Neural crest cell (in vitro differentiated cells): ENCODE measurements around the gene IGFBP2. TPM values are rescaled to one million over a fixed set of nuclear protein-coding genes. Genes with fewer than 3 reads are reported as not detected.

Experiments used
- DNase-seq: peaks from one replicate; pipeline ENCODE4 v3.0.0; 2021; ENCODE audit warnings: low read depth, mixed read lengths, low spot score
- H3K27ac Mint-ChIP-seq: one replicate; pipeline ENCODE4 v1.8.0; 2021; ENCODE audit warnings: mild to moderate bottlenecking, mixed read lengths; ENCODE audit not compliant: unreplicated experiment
- H3K27me3 Mint-ChIP-seq: 2 replicates; pipeline ENCODE4 v1.8.0; 2021; ENCODE audit warnings: low read depth, mild to moderate bottlenecking, mixed read lengths
- H3K36me3 Mint-ChIP-seq: 2 replicates; pipeline ENCODE4 v1.8.0; 2021; ENCODE audit warnings: low read depth, mild to moderate bottlenecking, mixed read lengths
- H3K4me1 Mint-ChIP-seq: 2 replicates; pipeline ENCODE4 v1.8.0; 2021; ENCODE audit warnings: mixed read lengths
- H3K4me3 Mint-ChIP-seq: one replicate; pipeline ENCODE4 v1.8.0; 2021; ENCODE audit warnings: mild to moderate bottlenecking, mixed read lengths
- H3K9me3 Mint-ChIP-seq: 2 replicates; pipeline ENCODE4 v1.8.0; 2021; ENCODE audit warnings: mixed read lengths
- total RNA-seq: library from RNA; stranded (reverse); gene quantifications from 2 replicates; pipeline ENCODE4 v1.2.1, GENCODE V29; 2021
- TF ChIP-seq, protein P1 (sequence below): fragments of 200-600 bp; sonication (generic); conservative IDR thresholded peaks from 2 replicates; pipeline ENCODE4 v1.5.0; 2021; ENCODE audit warnings: antibody characterized with exemption, mild to moderate bottlenecking

Gene IGFBP2
- total RNA-seq, 1 donor from 2014 or later, result 366 TPM

DNA sequence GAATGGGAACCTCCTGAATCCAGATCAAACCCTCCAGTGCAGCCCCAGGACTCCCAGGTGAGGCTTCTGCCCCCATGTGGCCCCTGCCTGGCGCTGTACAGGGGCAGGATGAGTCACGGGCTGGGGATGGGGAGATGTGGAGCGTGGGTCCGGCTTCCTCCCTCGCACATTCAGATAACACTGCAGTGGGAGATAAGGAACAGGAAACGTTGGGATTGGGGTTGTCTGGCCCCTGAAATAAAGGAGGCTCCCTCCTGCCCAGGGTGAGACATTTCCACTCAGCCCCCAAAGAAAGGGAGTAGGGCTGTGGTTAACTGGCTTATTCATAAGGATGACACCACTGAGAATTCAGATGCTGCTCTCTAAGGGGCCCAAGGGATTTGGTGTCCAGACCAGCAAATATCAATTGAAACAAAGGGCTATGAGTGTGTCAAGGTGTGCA lies 31.4 kb downstream of the IGFBP2 start:
- H3K27me3 Mint-ChIP-seq, result peaks cover 4% of the 10 kb centered on the region
- no peaks in the 10 kb centered on the region for H3K9me3 Mint-ChIP-seq
- DNase-seq, result no peak
- TF ChIP-seq, protein P1, sequence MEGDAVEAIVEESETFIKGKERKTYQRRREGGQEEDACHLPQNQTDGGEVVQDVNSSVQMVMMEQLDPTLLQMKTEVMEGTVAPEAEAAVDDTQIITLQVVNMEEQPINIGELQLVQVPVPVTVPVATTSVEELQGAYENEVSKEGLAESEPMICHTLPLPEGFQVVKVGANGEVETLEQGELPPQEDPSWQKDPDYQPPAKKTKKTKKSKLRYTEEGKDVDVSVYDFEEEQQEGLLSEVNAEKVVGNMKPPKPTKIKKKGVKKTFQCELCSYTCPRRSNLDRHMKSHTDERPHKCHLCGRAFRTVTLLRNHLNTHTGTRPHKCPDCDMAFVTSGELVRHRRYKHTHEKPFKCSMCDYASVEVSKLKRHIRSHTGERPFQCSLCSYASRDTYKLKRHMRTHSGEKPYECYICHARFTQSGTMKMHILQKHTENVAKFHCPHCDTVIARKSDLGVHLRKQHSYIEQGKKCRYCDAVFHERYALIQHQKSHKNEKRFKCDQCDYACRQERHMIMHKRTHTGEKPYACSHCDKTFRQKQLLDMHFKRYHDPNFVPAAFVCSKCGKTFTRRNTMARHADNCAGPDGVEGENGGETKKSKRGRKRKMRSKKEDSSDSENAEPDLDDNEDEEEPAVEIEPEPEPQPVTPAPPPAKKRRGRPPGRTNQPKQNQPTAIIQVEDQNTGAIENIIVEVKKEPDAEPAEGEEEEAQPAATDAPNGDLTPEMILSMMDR, result no peak
- H3K4me1 Mint-ChIP-seq, result peaks cover 16% of the 10 kb centered on the region
- peaks cover 13% of the 10 kb centered on the region for H3K36me3 Mint-ChIP-seq
- H3K4me3 Mint-ChIP-seq, result no peak overlapping the region
- peak overlapping the region; percentile 19 for H3K27ac Mint-ChIP-seq

GRCh38 chr2:216665242-216665641 lies 32.0 kb downstream of the IGFBP2 start:
- TF ChIP-seq, protein P1, result no peak
- no peak for DNase-seq
- Mint-ChIP-seq H3K9me3 (no peaks in the 10 kb centered on the region), H3K36me3 (peaks cover 11% of the 10 kb centered on the region), H3K4me1 (peaks cover 13% of the 10 kb centered on the region), H3K27ac (no peak overlapping the region), H3K4me3 (no peak overlapping the region), H3K27me3 (peaks cover 6% of the 10 kb centered on the region)

DNA sequence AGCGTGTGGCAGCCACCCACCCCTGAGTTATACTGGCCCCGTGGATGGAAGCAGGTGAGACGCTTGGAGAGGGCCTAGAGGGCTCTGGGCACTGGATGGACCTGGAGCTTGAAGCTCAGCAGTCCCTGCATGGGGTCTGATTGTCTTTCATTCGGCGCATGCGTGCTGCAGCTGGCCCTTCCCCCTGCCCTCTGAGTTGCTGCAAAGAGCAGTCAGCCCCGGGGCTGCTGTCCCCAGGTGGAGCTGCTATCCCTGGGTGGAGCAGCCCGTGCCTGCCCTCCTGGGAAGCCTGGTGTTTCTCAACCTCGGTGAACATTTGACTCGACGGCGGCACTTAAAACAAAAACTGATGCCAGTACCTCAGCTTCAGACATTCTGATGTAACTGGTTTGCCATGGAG lies 32.5 kb downstream of the IGFBP2 start:
- Mint-ChIP-seq H3K27me3 (peaks cover 8% of the 10 kb centered on the region), H3K4me3 (no peak overlapping the region), H3K9me3 (no peaks in the 10 kb centered on the region), H3K36me3 (peaks cover 8% of the 10 kb centered on the region), H3K27ac (no peak overlapping the region), H3K4me1 (peaks cover 13% of the 10 kb centered on the region)
- peak; percentile 34 for DNase-seq
- TF ChIP-seq, protein P1, result no peak

GRCh38 chr2:216666461-216667233 lies 33.4 kb downstream of the IGFBP2 start:
- Mint-ChIP-seq H3K27me3 (peaks cover 8% of the 10 kb centered on the region), H3K36me3 (peaks cover 5% of the 10 kb centered on the region), H3K4me1 (peaks cover 13% of the 10 kb centered on the region), H3K27ac (no peak overlapping the region), H3K4me3 (peak overlapping the region; percentile 77), H3K9me3 (no peaks in the 10 kb centered on the region)
- peak; percentile 82 for DNase-seq
- TF ChIP-seq, protein P1, result peak; percentile 99

- peak overlapping the region; percentile 85 for H3K27ac Mint-ChIP-seq
- no peaks in the 10 kb centered on the region for H3K9me3 Mint-ChIP-seq
- no peak for DNase-seq
- H3K27me3 Mint-ChIP-seq, result peaks cover 8% of the 10 kb centered on the region
- H3K4me3 Mint-ChIP-seq, result peak overlapping the region; percentile 47
- TF ChIP-seq, protein P1, result no peak
- H3K4me1 Mint-ChIP-seq, result peaks cover 18% of the 10 kb centered on the region
- H3K36me3 Mint-ChIP-seq, result peaks cover 19% of the 10 kb centered on the region
Observed at GRCh38 chr2:216670266-216671080, 37.3 kb downstream of the IGFBP2 start.
